GM21723 (cell line): ENCODE measurements around the gene GPR63.
A peak's percentile ranks its signal among the peaks of the same experiment; 100 is the strongest.

Experiments
- ATAC-seq: cut with Tn5 transposase; IDR thresholded peaks from one replicate; pipeline ENCODE4 v1.9.1; 2021; ENCODE audit warnings: mild to moderate bottlenecking, moderate library complexity; ENCODE audit not compliant: unreplicated experiment

Gene GPR63, protein sequence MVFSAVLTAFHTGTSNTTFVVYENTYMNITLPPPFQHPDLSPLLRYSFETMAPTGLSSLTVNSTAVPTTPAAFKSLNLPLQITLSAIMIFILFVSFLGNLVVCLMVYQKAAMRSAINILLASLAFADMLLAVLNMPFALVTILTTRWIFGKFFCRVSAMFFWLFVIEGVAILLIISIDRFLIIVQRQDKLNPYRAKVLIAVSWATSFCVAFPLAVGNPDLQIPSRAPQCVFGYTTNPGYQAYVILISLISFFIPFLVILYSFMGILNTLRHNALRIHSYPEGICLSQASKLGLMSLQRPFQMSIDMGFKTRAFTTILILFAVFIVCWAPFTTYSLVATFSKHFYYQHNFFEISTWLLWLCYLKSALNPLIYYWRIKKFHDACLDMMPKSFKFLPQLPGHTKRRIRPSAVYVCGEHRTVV

DNA sequence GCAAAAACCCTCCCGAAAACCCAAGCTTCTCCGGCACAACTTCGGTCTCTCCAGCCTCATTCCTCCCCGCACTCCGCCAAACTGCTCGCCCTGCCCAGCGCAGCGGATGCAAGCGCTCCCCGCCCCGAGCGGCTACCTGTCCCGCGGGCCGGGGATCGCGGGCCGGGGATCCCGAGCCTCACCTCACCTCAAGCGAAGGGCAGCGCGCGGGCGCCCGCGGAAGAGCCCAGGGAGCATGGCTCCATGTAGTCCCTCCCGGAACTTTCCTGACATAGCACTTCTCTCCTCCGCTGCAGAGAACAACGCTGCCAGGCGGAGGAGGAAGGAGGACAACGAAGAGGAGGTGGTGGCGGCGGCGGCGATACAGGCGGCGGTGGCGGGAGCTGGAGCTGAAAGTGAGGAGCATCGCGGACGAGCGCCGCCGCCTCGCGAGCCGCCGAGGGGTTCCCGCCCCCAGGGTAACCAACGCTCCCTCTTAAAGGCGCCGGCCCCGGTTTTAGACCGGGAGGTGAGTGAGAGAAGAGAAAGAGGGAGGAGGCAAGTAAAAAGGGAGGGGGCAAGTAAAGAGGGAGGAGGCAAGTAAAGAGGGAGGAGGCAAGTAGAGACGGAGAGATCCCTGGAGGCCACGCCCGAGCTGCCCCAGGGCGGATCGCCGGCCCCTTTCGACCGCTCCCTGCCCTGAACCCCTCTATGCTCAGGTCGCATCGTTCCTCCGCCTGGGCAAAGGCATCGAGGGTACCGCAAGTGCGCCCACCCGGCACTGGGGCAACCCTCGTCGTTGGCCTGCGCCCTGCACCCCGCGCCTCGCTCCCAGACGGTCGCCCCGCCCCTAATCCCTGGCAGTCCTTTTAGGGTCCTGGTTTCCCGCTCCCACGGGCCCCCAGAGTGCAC, at the start of gene GPR63:
Gene GPR63 (minus strand): TSS at position 397 of the 891 bp plus-strand sequence. CDS start 37,746 bp downstream, outside the sequence.
- peak; percentile 90 for ATAC-seq

DNA sequence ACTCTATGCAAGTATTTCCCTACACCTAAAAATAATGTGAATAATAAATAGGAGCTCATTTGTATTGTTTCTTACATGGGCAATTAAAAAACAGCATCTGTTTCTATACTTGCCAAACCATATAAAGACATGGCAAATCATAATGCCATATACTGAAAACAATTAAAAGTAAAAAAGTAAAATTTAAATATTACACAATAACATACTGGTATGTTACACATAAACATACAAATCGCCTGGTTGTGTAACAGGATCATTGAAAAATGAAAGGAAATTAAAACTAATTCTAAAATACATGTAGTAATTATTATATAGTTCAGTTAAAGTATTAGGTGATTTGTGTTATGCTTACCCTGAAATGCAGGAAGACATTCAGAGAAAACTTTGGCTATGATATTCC, 49.2 kb upstream of the GPR63 start:
- no peak for ATAC-seq

DNA sequence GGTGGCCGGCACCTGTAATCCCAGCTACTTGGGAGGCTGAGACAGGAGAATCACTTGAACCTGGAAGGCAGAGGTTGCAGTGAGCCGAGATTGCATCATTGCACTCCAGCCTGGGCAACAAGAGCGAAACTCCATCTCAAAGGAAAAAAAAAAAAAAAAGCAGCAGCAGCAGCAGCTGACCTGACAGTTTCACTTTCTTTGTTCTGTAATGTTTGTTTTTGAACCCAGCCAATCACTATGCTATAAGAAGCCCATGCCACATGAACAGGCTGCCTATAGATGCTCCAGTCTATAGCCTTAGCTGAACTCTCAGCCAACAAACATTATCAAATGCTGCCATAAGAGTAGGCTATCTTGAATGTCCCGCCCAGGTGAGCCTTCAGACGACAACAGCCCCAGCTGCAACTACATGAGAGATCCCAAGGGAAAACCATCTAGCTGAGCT, 47.9 kb upstream of the GPR63 start:
- ATAC-seq = peak; percentile 80

DNA sequence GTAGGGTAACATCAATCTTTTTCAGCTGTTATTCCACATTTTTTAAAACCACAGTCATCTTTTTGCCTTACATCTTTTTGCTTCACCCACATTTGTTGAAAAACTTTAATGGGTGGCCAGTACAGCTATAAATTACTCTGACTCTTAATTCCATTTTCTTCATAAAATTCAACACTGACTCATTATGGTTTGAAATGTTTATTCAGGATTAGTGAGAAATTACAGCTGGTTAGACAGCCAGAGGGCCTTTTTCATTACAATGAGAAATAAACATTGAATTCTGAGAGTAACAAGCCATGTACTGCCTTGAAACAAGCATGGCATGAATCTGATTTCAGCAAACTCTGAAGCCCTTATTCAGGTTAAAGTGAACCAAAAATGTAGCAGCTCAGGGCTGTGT, 40.9 kb upstream of the GPR63 start:
- no peak for ATAC-seq

DNA sequence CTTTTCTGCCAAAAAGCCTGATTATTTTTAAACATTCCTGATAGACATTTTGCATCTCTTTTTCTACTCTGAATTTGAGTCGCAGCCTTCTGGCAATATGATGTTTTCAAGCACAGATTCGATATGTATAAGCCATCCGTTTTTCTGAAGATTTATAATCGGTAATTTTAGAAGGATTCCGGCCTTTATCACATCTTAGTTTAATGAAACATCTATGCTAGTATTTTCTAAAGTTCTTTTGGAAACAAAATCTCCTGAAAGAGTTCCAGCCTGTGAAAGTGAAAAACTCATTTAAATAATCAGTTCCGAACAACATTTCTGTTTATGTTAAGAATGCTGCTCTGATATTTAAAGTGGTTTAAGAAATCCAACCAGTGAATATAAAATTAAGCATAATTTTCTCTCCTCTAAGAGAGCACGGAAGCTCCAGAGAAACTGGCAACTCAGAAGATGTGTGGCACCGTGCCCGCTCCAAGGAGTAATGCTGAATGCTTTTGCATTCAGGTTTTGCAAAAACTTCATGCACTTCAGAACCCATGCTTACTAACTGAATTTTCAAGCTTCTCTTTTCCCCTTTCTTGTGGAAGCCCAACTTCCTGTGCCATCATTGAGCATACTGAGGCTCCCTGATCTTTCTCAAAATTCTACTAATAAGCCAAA, 39.7 kb upstream of the GPR63 start:
- ATAC-seq = no peak

DNA sequence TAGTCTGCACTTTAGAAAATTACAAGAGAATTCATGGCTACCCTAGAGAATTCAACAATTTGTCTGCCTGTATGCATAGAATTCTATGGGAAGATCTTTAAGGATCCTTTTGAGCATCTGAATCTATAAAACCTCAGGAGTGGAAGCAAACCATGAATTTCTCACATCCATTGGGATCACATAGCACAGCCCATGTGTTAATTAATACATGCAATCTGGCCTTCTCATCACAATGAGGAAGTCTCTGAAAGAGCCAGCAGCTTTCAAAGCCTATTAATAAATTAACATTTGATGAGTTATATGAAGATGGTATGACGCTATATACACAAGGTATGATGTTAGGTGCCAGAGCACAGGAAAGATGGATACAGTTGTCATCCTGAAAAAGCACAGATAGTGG, 35.7 kb upstream of the GPR63 start:
- ATAC-seq = no peak

DNA sequence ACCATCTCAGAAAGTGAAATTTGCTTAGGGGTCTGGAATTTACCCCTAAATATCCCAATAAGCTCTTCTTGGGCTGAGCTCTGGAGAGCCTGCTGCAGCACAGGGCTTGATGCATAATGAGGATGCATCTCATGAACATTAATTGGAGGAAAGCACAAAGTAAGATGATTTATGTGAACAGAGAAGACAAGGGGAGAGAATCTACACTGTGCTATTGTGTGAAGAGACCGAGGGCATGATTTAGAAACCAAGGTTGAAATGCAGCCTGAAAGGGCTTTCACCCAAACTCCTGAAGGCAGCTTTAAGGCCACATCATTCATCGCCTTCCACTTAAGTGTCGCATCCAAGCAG, 27.8 kb upstream of the GPR63 start:
- no peak for ATAC-seq

DNA sequence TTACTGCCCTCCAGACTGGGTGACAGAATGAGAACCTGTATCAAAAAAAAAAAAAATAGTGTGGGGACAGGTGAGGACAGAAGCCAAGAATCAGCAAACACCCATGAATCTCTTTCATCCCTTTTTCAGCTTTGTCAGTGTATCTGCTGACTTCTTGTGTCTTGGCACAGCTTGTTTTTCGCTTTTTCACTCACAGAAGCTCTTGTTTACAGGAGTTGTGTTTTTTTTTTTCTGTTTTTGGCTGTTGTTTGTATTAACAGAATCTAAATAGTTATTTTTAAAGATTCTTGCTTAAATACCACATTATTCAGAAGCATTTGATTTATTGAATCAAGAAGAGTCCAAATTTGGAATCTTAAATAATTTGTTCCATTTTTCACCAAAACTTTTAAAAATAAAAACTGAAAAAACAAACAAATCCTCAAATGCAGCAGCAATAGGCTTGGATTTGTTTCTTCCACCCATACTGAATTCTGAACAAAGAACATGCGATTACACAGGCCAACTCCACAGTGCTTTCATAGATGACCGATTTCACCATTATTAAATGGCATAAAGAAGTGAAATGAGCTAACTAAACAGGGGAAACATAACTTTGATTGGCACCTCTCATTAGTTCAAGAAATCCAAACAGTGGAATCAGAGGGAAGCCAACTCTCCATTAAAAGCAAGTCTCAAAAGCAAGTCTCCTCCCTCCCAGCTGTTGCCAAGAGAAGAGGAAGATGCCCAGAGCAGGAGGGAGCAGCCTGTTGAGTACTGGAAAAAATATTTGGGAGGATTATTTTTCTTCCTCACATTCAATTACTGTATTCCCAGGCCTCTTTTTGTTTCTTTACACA, 27.2 kb upstream of the GPR63 start:
- no peak for ATAC-seq

DNA sequence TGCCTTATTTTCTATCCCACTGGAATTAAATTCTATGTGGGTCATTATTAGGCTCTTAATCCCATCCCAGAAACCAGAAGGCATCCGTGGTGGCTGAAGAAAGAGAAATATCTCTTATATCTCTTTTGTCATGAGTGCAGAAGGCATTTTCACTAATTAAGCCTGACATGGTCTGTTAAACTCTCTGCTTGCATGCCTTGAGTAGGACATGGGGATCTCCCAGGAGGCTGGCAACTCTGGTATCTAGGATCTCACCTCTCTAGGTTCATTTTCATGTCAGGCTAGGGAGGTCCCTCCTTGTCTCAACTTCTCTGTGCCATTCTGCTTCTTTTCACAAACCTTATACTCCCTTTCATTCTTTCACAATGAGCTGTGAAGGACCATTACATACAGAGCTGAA, 25.3 kb upstream of the GPR63 start:
- ATAC-seq = no peak

DNA sequence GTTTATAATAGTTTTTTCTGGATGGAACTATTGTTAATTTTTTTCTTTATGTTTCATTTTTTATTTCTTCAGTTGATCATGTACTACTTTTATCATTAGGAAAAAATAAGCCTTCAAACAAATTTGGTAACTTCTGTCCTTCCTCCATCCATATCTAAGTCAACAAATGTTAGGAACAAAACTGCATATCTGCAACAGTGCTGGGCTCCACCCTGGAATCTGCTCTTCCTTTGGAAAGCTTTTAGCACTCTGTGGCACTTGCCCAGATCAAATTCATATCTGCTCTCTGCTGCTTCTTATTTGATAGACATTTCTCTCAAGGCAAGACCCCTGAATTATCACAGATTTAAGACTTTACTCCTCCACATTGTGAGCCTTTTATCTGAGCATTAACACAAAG, 24.3 kb upstream of the GPR63 start:
- ATAC-seq = no peak

DNA sequence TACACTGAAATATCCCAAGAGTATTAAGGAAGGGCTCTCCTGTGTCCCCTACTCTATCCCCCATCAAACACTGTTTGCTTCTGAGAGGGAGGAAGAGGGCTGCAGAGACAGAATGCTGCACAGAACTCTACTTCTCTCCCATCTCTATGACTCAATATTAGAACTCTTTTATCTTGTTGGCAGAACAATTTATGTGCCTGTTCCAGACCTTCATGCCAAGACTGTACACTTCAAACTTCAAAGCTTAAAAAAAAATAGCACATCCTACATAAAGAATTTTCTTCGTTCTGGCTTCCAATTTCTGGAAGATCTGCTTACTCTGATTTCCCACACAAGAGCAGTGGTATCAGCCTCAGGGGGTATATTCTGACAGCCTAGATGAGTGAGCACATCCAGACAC, 19.6 kb upstream of the GPR63 start:
- no peak for ATAC-seq

DNA sequence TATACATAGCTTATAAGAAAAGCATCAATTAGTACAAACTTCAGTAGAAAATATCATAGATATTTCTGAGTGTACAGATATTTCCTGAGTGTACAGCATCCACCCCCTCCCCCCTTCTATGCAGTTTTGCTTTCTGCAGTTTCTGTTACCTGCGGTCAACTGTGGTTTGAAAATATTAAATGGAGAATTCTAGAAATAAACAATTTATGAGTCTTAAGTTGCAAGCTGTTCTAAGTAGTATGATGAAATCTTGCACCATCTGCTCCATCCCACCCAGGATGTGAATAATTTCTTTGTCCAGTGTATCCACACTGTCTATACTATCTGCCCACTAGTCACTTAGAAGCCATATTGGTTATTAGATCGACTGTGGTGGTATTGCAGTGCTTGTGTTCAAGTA, 15.8 kb upstream of the GPR63 start:
- ATAC-seq = no peak

DNA sequence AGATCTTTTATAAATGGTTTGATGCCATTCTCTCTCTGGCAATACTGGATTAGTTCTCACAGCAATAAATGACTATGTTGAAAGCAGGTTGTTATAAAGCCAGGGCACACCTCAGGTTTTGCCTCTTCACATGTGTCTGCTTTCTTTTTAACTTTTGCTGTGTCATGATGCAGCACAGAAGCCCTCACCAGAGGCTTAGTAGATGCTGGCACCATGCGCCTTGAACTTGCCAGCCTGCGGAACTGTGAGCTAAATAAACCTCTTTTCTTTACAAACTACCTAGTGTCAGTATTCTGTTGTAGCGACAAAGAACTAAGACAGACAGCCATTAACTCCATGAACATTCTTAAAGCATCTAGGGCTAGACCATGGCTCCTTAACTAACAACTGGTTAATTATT, 15.3 kb upstream of the GPR63 start:
- ATAC-seq = no peak

DNA sequence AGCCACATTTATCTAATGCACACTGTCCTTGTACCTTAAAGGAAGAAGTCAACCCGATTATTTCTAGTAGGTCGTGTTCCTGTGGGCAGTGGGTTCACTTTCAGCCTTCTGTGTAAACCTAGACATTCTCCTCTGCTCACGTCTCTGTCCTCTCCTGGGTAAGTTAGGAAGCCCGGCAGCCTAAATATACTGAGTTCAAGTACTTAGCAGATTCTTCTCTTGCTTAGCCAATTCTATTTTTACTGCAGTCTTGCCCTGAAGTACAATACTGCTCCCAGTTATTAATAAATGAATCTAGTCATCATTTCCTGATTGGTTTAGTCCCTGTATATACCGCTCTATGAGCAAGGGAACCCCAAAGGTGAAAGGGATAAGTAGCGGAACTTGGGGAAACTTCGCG, 14.6 kb upstream of the GPR63 start:
- no peak for ATAC-seq

DNA sequence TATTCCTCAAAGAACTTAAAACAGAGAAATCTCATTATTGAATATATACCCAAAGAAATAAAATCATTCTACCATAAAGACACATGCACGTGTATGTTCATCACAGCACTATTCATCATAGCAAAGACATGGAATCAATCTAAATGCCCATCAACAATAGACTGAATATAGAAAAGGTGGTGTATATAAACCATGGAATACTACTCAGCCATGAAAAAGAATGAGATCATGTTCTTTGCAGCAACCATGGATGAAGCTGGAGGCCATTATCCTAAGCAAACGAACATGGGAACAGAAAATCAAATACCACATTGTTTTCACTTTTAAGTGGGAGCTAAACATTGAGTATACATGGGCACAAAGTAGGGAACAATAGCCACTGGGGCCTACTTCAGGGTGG, 12.3 kb upstream of the GPR63 start:
- no peak for ATAC-seq

DNA sequence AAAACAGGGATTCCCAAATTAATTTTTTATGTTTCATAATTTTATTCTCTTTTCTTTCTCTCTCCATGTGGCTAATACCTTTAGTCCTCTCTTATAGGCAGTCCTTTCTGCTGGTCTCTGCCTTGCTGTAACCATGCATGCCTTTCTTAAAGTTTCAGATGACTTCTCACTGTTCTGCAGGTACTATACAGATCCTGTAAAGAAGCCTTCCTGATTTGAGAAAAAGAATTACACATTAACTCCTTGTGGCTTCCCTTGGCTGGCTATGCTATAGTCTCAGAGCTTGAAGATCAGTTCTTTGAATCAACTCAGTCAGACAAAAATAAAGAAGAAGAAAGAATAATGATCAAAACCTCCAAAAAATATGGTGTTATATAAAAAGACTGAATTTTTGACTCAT, 7.3 kb upstream of the GPR63 start:
- ATAC-seq = no peak

DNA sequence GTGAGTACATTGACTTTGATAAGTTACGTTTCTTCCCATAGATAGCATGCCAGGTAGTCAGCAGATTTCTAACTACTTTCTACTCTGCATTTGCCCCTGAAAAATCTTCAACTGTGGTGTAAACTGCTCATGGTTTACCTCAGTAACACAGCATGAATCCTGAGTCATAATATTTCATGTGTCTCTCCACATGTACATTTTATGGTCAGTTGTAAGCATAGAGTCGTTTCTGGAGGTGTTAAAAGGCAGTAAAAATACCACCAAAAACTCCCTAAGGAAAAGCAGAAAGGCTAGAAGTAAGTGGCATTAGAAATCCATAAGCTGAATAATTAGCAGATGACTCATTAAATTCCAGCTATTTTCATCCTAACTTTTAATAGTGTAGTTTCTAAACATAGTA, 4.1 kb upstream of the GPR63 start:
- no peak for ATAC-seq

DNA sequence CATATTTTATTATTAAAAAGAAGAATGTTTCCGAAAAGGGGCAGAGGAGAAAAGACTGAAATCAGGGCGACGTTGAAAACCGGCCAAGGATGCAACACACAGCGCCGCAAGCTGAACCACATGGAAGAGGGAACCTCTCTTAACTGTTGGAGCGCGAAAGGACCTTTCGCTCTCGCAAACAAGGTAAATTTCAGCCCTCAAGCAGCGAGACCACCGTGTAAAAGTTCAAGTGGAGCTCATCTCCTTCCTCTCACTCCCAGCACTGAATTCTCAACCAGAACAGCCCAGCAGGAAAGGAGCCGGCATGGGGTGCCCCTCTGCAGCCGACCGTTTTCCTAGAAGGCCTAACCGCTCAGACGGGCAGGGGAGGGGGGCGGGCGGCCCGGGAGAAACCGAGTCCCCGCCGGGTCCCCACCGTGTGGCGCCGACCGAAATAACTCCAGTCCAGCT, 621 bp downstream of the GPR63 start:
- ATAC-seq = peak; percentile 23

DNA sequence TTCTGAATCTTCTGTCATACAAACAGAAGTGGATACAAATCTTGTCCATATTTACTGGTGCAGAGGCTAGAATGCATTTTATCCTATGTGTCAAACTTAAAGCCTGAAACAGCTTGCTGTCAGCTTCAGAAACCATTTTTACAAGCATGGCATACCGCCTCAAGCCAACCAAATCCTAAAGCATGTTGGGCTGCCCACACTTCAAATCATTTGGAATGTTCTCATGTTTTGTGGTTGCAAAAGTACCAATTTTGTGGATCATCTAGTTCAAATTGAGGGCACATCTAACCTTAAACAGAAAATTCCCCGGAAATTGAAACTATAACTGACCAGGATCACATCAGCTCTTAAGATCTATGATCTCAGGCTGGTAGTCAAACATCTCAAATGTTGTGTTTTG, 3.2 kb downstream of the GPR63 start:
- no peak for ATAC-seq

DNA sequence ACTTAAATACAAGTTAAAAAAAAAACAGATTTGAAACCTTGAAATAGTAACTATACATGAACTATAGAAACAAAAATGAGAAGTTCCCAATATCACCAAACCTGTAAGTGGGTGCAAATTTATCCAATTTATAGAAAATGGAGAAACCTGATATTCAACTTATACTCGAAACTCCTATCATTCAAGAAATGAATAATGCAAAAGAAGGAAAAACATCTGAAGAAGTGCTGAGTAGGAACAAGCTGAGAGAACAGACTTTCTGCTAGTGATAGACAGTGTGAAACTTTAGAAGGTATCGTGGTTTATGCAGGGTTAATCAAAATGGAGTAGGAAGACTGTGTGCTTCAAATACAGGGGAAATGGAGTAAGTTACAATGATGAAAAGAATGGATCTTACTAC, 4.5 kb downstream of the GPR63 start:
- no peak for ATAC-seq

DNA sequence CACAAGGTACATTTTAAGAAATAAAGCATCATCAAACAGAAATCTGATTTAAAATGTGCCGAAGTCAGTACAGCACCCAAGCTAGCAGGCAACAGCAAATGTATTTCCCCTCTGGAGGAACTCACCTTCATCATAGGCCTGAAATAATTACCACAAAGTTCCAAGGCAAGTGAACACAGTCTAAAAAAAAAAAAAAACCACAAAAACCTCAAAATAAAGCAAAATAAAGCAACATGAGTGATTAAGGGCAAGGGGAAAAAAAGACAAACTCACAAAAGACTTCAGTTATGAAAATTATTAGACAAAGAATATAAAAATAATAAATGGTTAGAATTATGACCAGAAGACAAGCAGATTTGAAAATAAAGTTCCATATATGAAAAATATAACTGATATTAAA, 10.4 kb downstream of the GPR63 start:
- no peak for ATAC-seq
